Activated CD4-positive, alpha-beta T cell treated with anti-CD3 and anti-CD28 coated beads, Interleukin-2, amount 50 U/mL, for 24 hours (primary cell): ENCODE results near the gene EPN2.

Experiments
- DNase-seq, 2 donors: peaks; one replicate each; pipeline ENCODE4 v3.0.0-alpha.2; 2020; ENCODE audit warnings: low read depth in 1 of 2, low spot score in 1 of 2

EPN2 gene

DNA sequence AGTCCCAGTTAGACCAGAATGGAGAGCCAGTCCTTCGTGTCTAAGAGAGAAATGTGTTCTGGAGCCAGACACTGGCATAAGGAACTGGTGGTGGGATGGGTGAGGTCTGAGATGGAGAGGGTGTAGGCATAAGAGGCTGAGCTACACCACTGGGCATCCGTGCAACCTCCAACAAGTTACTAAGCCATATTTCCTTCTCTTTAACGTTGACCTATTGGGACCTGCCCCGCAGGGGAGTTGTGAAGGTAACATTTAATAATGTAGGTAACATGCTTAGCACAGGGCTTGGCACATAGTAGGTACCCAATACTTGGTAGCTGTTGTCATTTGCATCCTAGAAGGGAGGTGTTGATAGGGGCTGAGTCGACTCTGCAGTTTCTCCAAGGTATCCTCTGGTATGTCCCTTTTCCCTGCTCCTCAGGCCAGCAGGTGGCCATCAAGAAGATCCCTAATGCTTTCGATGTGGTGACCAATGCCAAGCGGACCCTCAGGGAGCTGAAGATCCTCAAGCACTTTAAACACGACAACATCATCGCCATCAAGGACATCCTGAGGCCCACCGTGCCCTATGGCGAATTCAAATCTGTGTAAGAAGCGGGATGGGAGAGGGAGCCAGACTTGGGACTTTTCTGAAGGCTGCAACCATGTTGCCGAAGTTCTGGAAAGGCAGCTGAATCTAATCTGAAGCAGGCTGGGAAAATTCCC lies 142.3 kb downstream of the EPN2 start:
- no peak for DNase-seq

DNA sequence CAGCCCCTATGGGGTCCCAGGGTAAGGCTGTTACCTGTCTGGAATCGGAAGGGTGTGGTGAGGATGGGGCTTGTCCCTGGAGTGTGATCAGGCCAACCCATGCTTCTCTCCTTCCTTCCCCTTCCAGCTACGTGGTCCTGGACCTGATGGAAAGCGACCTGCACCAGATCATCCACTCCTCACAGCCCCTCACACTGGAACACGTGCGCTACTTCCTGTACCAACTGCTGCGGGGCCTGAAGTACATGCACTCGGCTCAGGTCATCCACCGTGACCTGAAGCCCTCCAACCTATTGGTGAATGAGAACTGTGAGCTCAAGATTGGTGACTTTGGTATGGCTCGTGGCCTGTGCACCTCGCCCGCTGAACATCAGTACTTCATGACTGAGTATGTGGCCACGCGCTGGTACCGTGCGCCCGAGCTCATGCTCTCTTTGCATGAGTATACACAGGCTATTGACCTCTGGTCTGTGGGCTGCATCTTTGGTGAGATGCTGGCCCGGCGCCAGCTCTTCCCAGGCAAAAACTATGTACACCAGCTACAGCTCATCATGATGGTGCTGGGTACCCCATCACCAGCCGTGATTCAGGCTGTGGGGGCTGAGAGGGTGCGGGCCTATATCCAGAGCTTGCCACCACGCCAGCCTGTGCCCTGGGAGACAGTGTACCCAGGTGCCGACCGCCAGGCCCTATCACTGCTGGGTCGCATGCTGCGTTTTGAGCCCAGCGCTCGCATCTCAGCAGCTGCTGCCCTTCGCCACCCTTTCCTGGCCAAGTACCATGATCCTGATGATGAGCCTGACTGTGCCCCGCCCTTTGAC lies 143.5 kb downstream of the EPN2 start:
- DNase-seq: no peak

DNA sequence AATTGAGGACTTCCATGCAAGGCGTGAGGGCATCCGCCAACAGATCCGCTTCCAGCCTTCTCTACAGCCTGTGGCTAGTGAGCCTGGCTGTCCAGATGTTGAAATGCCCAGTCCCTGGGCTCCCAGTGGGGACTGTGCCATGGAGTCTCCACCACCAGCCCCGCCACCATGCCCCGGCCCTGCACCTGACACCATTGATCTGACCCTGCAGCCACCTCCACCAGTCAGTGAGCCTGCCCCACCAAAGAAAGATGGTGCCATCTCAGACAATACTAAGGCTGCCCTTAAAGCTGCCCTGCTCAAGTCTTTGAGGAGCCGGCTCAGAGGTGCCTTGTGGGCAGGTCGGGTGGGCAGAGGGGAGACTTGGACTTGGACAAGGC lies 144.2 kb downstream of the EPN2 start:
- no peak for DNase-seq

DNA sequence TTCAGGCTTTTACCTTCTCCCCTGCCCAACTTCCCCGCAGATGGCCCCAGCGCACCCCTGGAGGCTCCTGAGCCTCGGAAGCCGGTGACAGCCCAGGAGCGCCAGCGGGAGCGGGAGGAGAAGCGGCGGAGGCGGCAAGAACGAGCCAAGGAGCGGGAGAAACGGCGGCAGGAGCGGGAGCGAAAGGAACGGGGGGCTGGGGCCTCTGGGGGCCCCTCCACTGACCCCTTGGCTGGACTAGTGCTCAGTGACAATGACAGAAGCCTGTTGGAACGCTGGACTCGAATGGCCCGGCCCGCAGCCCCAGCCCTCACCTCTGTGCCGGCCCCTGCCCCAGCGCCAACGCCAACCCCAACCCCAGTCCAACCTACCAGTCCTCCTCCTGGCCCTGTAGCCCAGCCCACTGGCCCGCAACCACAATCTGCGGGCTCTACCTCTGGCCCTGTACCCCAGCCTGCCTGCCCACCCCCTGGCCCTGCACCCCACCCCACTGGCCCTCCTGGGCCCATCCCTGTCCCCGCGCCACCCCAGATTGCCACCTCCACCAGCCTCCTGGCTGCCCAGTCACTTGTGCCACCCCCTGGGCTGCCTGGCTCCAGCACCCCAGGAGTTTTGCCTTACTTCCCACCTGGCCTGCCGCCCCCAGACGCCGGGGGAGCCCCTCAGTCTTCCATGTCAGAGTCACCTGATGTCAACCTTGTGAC lies 144.7 kb downstream of the EPN2 start:
- DNase-seq: no peak

GRCh38 chr17:19382531-19383444 lies 145.6 kb downstream of the EPN2 start:
- no peak for DNase-seq

DNA sequence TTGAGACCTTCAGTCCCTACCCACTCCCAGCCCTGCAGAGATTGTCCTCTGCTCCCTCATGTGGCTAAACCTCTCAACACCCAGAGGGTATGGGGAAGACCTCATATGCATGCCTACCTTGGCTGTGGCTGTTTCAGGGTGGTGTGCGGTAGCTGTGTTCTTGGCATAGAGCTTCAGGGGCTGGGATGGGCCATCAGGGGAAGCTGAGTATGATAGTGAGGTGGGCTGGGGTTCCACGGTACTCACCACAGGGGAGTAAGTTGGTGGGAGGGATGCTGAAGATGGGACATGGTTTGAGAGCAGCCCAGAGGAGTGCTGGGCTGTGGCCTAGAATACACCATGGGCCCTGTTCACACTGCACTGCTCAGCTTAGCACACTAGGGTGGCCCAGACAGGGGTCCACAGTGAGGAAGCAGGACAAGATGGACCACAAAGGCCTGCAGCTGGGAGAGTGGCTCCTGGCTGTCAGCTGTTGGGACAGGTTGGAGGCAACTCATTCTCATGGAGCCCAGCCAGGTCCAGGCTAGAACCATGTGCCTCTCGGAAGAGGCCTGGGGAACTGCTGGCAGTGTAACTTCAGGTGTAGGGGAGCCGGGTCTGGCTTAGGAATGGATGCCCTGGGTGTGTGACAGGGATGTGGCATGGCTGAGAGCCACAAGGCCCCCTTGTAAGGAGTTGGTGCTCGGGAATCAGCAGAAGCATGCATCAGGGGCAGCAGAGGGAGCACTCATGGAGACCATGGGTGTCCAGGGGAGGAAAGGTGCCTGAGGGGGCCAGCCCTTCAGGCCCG lies 146.7 kb downstream of the EPN2 start:
- DNase-seq: no peak

DNA sequence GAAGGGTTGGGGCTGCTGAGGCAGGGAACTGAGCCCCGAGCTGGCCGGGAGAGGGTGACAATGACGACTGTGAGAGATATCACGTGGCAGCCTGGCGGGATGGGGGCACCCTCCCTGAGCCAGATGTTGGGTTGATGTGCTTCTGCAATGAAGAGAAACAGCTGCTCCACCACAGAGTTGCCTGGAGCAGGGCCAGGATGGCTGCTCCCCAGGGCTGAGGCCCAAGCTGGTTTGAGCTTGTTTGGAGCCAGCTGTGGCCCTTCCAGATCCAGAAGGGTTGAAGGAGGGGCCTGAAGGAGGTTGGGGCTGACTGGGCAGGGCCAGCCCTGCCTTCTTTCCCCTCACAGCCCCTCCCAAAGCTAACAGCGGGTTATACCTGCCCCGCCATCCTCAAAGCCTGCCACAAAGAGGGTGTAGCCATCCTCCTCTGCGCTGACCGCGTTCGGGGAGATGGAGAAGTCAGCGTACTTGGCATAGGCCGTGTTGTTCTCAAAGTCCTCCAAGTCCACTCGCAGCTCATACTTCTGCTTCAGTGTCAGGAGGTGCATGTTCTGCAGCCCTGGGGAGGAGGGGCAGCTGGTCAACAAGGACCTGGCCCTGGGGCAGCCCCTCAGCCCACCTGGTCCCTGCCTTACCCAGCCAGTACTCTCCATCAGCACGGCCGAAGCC lies 147.7 kb downstream of the EPN2 start:
- DNase-seq: no peak

GRCh38 chr17:19385521-19385983 lies 148.4 kb downstream of the EPN2 start:
- no peak for DNase-seq
